Lower leg skin (tissue), 3 donors: ENCODE results near the gene ZRANB1.

Experiments
- CTCF ChIP-seq, 3 donors: fragments of 450-650 bp; IDR thresholded peaks; one replicate each; pipeline ENCODE4 v1.5.1; 2016; ENCODE audit warnings: antibody characterized with exemption in 3 of 3, mild to moderate bottlenecking in 3 of 3, moderate library complexity in 2 of 3
- POLR2A ChIP-seq, 2 donors: fragments of 450-650 bp; IDR thresholded peaks; one replicate each; pipeline ENCODE4 v1.6.1; 2016 to 2017; ENCODE audit warnings: antibody characterized with exemption in 2 of 2, mild to moderate bottlenecking in 1 of 2, moderate library complexity in 1 of 2

GRCh38 chr10:124902462-124902861 is 39.5 kb upstream of the ZRANB1 start:
- TF ChIP-seq CTCF (IDR thresholded peaks at IDR 0.05) (no peak), POLR2A (IDR thresholded peaks at IDR 0.05) (no peak)
